PC-3 (cell line): ENCODE results near the gene MX1.

ENCODE experiments used
- EZH2 ChIP-seq: fragments of 300-600 bp; sonication (generic); IDR thresholded peaks from one replicate; pipeline ENCODE4 v1.6.1; 2017; ENCODE audit warnings: antibody characterized with exemption, mild to moderate bottlenecking, low read length; ENCODE audit not compliant: unreplicated experiment
- TF ChIP-seq, protein P1 (sequence below): fragments of 300-600 bp; sonication (generic); conservative IDR thresholded peaks from 2 replicates; pipeline ENCODE4 v1.5.1; 2017; ENCODE audit warnings: antibody characterized with exemption, low read depth, mild to moderate bottlenecking, low read length

- no peak for TF ChIP-seq EZH2
- TF ChIP-seq, protein P1, sequence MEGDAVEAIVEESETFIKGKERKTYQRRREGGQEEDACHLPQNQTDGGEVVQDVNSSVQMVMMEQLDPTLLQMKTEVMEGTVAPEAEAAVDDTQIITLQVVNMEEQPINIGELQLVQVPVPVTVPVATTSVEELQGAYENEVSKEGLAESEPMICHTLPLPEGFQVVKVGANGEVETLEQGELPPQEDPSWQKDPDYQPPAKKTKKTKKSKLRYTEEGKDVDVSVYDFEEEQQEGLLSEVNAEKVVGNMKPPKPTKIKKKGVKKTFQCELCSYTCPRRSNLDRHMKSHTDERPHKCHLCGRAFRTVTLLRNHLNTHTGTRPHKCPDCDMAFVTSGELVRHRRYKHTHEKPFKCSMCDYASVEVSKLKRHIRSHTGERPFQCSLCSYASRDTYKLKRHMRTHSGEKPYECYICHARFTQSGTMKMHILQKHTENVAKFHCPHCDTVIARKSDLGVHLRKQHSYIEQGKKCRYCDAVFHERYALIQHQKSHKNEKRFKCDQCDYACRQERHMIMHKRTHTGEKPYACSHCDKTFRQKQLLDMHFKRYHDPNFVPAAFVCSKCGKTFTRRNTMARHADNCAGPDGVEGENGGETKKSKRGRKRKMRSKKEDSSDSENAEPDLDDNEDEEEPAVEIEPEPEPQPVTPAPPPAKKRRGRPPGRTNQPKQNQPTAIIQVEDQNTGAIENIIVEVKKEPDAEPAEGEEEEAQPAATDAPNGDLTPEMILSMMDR, result no peak
These were observed 57.4 kb downstream of the MX1 start for GRCh38 chr21:41483415-41483814.
